ENCODE measurements around the gene TBATA. TPM values are rescaled to one million over a fixed set of nuclear protein-coding genes. Genes with fewer than 3 reads are reported as not detected.

TBATA gene
- polyA plus RNA-seq, 6 donors from 2014 or later, result not detected

- ATAC-seq (ENCODE audit: low read depth in 2 of 2) (no peak), DNase-seq (no peak)
- H3K27ac Mint-ChIP-seq, result peak overlapping the region in 1 of 6 donors; percentile 75
- H3K27me3 Mint-ChIP-seq, result peaks cover 0 to 8% (median under 1%) of the 10 kb centered on the region in 3 donors
- no peaks in the 10 kb centered on the region for H3K4me1 Mint-ChIP-seq
- H3K4me3 Mint-ChIP-seq, result no peak overlapping the region
- H3K36me3 Mint-ChIP-seq, result no peaks in the 10 kb centered on the region
- peaks cover 0 to 2% (median 0%) of the 10 kb centered on the region in 7 donors for H3K9me3 Mint-ChIP-seq
These were observed 36.2 kb downstream of the TBATA start for GRCh38 chr10:70748801-70749573.

- no peaks in the 10 kb centered on the region for H3K36me3 Mint-ChIP-seq
- no peak for DNase-seq
- no peaks in the 10 kb centered on the region for H3K4me1 Mint-ChIP-seq
- H3K9me3 Mint-ChIP-seq, result peaks cover 0 to 2% (median 0%) of the 10 kb centered on the region in 7 donors
- peak overlapping the region in 1 of 6 donors; percentile 33 for H3K27ac Mint-ChIP-seq
- H3K27me3 Mint-ChIP-seq, result peaks cover 0 to 8% (median 0%) of the 10 kb centered on the region in 3 donors
- no peak for ATAC-seq (ENCODE audit: low read depth in 2 of 2)
- peak overlapping the region in 1 of 8 donors; percentile 49 for H3K4me3 Mint-ChIP-seq
These were observed 36.9 kb downstream of the TBATA start for GRCh38 chr10:70748305-70748704.

DNA sequence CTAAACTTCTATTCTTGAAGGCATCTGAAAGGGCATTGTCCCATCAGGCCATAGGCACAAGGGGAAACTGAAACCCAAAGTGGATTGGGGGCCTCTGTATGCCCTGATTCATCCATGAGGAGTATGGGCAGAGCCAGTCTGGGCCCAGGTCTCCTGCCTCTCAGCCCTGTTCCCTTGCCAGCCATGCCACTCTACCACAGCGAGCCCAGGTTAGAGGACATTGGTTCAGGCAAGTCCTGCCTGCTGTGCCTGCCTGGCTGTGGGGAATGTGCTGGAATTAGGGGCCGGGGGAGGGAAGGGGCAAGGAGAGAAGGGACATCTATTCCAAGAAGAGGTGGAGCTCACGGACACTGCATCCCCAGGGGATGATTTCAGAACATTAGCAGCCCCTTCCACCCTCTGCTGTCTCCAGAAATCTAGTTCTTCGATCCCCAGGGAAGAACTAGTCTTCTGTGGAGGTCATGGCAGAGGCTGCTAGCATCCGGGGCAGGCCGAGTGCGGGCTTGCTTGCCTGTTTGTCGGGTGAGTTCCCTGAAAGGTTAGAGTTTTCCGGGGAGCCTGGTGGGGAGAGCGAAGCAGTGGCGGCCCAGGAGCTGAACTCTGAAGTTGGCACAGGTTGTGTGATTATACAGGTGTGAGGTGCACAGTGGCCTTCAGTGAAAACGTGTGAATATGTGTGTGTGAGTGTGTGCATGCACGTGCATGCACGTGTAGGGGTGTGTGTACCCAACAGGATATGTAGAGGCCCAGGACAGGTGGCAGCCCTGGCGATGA is 37.8 kb downstream of the TBATA start:
- peaks cover 0 to 2% (median 0%) of the 10 kb centered on the region in 7 donors for H3K9me3 Mint-ChIP-seq
- H3K4me3 Mint-ChIP-seq, result no peak overlapping the region
- no peaks in the 10 kb centered on the region for H3K4me1 Mint-ChIP-seq
- H3K36me3 Mint-ChIP-seq, result no peaks in the 10 kb centered on the region
- no peak overlapping the region for H3K27ac Mint-ChIP-seq
- ATAC-seq (ENCODE audit: low read depth in 2 of 2) (no peak), DNase-seq (no peak)
- peaks cover 0 to 8% (median 0%) of the 10 kb centered on the region in 3 donors for H3K27me3 Mint-ChIP-seq

- Mint-ChIP-seq H3K9me3 (peaks cover 0 to 2% (median 0%) of the 10 kb centered on the region in 7 donors), H3K36me3 (no peaks in the 10 kb centered on the region), H3K4me3 (no peak overlapping the region), H3K4me1 (no peaks in the 10 kb centered on the region), H3K27me3 (peaks cover 0 to 8% (median 0%) of the 10 kb centered on the region in 3 donors), H3K27ac (no peak overlapping the region)
- DNase-seq, result no peak
- no peak for ATAC-seq (ENCODE audit: low read depth in 2 of 2)
These were observed 39.6 kb downstream of the TBATA start for GRCh38 chr10:70745555-70745954.

DNA sequence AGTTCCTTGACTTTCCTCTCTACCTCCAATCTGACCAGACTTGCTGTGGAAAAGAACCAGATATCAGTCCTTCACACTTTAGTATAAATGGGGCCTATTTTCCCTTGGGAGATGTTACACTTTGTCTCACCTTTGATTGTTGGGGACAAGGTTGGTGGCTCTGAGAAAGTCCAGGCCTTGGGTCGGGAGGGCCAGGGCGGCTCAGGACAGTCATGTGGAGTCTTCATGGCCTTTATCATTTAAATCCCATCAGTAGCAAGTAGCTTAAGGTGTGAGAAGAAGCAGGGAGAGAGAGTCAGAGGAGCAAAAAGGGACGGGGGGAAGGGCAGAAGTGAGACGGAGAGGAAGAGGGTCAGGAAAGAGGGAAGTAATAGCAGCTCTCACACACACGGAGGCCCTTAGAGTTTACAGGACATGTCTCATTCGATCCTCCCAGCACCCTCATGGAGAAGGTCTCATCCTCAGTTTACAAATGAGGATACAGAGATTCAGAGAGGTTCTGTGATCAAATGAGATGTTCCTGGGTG is 40.5 kb downstream of the TBATA start:
- DNase-seq, result no peak
- Mint-ChIP-seq H3K9me3 (peaks cover 0 to 2% (median 0%) of the 10 kb centered on the region in 7 donors), H3K4me3 (no peak overlapping the region), H3K36me3 (no peaks in the 10 kb centered on the region), H3K27ac (no peak overlapping the region), H3K27me3 (peaks cover 0 to 8% (median 0%) of the 10 kb centered on the region in 3 donors), H3K4me1 (no peaks in the 10 kb centered on the region)
- ATAC-seq (ENCODE audit: low read depth in 2 of 2), result no peak

DNA sequence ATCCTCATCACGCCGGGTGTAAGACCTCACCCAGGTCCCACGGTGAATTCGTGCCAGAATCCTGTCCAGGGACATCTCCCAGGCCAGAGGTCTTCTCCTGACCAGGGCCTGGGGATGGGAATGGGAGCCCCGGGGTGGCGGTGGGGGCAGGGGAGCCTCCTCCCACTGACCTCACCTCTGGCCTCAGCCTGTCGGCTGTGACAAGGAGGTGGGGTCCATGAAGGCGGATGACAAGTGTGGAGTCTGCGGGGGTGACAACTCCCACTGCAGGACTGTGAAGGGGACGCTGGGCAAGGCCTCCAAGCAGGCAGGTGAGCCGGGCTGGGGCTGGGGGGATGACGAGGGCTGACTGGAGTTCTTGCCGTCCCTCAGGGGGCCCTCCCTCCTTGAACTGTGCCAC is 41.3 kb downstream of the TBATA start:
- DNase-seq (no peak), ATAC-seq (ENCODE audit: low read depth in 2 of 2) (no peak)
- no peak overlapping the region for H3K27ac Mint-ChIP-seq
- H3K27me3 Mint-ChIP-seq, result no peaks in the 10 kb centered on the region
- H3K4me1 Mint-ChIP-seq, result no peaks in the 10 kb centered on the region
- no peaks in the 10 kb centered on the region for H3K36me3 Mint-ChIP-seq
- no peak overlapping the region for H3K4me3 Mint-ChIP-seq
- H3K9me3 Mint-ChIP-seq, result peaks cover 0 to 2% (median 0%) of the 10 kb centered on the region in 7 donors

- H3K4me1 Mint-ChIP-seq, result no peaks in the 10 kb centered on the region
- peaks cover 0 to 2% (median 0%) of the 10 kb centered on the region in 7 donors for H3K9me3 Mint-ChIP-seq
- no peak for DNase-seq
- H3K4me3 Mint-ChIP-seq, result no peak overlapping the region
- H3K27ac Mint-ChIP-seq, result no peak overlapping the region
- ATAC-seq (ENCODE audit: low read depth in 2 of 2), result no peak
- no peaks in the 10 kb centered on the region for H3K27me3 Mint-ChIP-seq
- no peaks in the 10 kb centered on the region for H3K36me3 Mint-ChIP-seq
These were observed 41.8 kb downstream of the TBATA start for GRCh38 chr10:70743430-70743788.

GRCh38 chr10:70742537-70743429 is 42.4 kb downstream of the TBATA start:
- DNase-seq, result no peak
- peaks cover 0 to 2% (median 0%) of the 10 kb centered on the region in 7 donors for H3K9me3 Mint-ChIP-seq
- H3K36me3 Mint-ChIP-seq, result no peaks in the 10 kb centered on the region
- ATAC-seq (ENCODE audit: low read depth in 2 of 2), result no peak
- no peaks in the 10 kb centered on the region for H3K4me1 Mint-ChIP-seq
- no peak overlapping the region for H3K27ac Mint-ChIP-seq
- no peaks in the 10 kb centered on the region for H3K27me3 Mint-ChIP-seq
- no peak overlapping the region for H3K4me3 Mint-ChIP-seq

DNA sequence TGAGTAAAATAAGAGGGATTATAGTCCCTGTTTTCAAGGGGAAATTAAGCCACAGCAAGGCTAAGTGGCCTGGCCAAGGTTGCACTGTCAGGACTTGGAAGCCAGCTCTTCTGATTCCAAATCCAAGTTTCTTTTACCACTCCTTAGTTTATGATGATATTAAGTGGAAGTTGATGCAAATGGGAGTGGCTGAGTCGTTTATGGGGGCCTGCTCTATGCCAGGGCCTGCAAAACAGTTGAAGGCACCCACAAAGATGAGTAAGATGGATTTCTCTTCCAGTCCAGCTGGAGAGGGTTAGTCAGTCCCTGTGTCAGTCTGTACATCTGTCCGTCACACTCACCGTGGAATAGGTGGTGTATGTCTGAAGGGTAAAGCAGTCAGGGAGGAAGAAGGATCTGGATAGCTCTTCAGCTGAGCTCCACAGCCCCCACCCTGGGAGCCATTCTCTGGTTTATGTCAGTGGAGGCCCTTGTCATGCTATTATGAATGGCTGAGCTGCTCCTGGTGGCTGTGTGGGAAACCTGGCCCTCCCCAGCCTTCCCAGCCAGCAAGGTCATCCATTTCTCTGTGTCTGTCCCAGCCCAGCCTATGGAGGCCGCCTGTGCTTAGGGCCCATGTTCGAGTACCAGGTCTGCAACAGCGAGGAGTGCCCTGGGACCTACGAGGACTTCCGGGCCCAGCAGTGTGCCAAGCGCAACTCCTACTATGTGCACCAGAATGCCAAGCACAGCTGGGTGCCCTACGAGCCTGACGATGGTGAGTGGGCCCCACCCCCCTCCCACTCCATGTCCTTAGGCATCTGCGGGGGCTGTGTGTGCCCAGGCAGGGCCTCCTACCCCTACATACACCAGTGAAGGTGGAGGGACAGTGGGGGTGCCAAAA is 44.5 kb downstream of the TBATA start:
- H3K27me3 Mint-ChIP-seq, result peaks cover 0 to 4% (median 0%) of the 10 kb centered on the region in 3 donors
- H3K27ac Mint-ChIP-seq, result no peak overlapping the region
- H3K4me1 Mint-ChIP-seq, result no peaks in the 10 kb centered on the region
- no peaks in the 10 kb centered on the region for H3K36me3 Mint-ChIP-seq
- DNase-seq, result no peak
- H3K9me3 Mint-ChIP-seq, result peaks cover 0 to 2% (median 0%) of the 10 kb centered on the region in 7 donors
- no peak overlapping the region for H3K4me3 Mint-ChIP-seq
- no peak for ATAC-seq (ENCODE audit: low read depth in 2 of 2)

- H3K4me3 Mint-ChIP-seq, result no peak overlapping the region
- peaks cover 0 to 5% (median 0%) of the 10 kb centered on the region in 3 donors for H3K27me3 Mint-ChIP-seq
- H3K27ac Mint-ChIP-seq, result no peak overlapping the region
These were observed 46.4 kb downstream of the TBATA start for GRCh38 chr10:70738761-70739121.

GRCh38 chr10:70738006-70738760 is 47.0 kb downstream of the TBATA start:
- peaks cover 0 to 5% (median 0%) of the 10 kb centered on the region in 3 donors for H3K27me3 Mint-ChIP-seq
- H3K4me3 Mint-ChIP-seq, result no peak overlapping the region
- H3K9me3 Mint-ChIP-seq, result no peaks in the 10 kb centered on the region
- ATAC-seq (ENCODE audit: low read depth in 2 of 2) (no peak), DNase-seq (no peak)
- no peaks in the 10 kb centered on the region for H3K4me1 Mint-ChIP-seq
- H3K27ac Mint-ChIP-seq, result no peak overlapping the region
- H3K36me3 Mint-ChIP-seq, result no peaks in the 10 kb centered on the region

More at GRCh38 chr10:70738761-70739121, 46.4 kb downstream of the TBATA start:
- Mint-ChIP-seq H3K36me3 (no peaks in the 10 kb centered on the region), H3K4me1 (no peaks in the 10 kb centered on the region), H3K9me3 (no peaks in the 10 kb centered on the region)
- ATAC-seq (ENCODE audit: low read depth in 2 of 2) (no peak), DNase-seq (no peak)

- Mint-ChIP-seq H3K4me3 (no peak overlapping the region), H3K27ac (no peak overlapping the region)
These were observed 47.9 kb downstream of the TBATA start for GRCh38 chr10:70737250-70737649.

More at GRCh38 chr10:70737250-70737649, 47.9 kb downstream of the TBATA start:
- no peaks in the 10 kb centered on the region for H3K36me3 Mint-ChIP-seq
- DNase-seq, result no peak
- H3K27me3 Mint-ChIP-seq, result peaks cover 0 to 5% (median 0%) of the 10 kb centered on the region in 3 donors
- no peaks in the 10 kb centered on the region for H3K4me1 Mint-ChIP-seq
- H3K9me3 Mint-ChIP-seq, result no peaks in the 10 kb centered on the region
- ATAC-seq (ENCODE audit: low read depth in 2 of 2), result no peak

Data from naive B cell (primary cell).